NCI-H146 treated with DMSO at 0.1 percent for 48 hours (cell line): ENCODE results near the gene TBCC.

ENCODE experiments used
- DNase-seq: peaks from one replicate; lab custom pipeline; 2025; ENCODE audit not compliant: unreplicated experiment; lab: John Stamatoyannopoulos, UW

TBCC gene

GRCh38 chr6:42696526-42697267 lies 49.2 kb downstream of the TBCC start:
- no peak for DNase-seq

- DNase-seq, result no peak
These were observed 51.3 kb downstream of the TBCC start for GRCh38 chr6:42694586-42694985.
